HG03025 (cell line): Measurements from ENCODE around the gene DYTN.
"Not testable (repeated sequence)": the region's sequence is repeated elsewhere in the genome, so short reads cannot be mapped to it uniquely, and the experiment has no call there.

Source experiments
- ATAC-seq: cut with Tn5 transposase; IDR thresholded peaks from one replicate; pipeline ENCODE4 v1.9.1; 2021; ENCODE audit warnings: mild to moderate bottlenecking, moderate library complexity; ENCODE audit not compliant: unreplicated experiment, low FRiP score

The DYTN gene

DNA sequence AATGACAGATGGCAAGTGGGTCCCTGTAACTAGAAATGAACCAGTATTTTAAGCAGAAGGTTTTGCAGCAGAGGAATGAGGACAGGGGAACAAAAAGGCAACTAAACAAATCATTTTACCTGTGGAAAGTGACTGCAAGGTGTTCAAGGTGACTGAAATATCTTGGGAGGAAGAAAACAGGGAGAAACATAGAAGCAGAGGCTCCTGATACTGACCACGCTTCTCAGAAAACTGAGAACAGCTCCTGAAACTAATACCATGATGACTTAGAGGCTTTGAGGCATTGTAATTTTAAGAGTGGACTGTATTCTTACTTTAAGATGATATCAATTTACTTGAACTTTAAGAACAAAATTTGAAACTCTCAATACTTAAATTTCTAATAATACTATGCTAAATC lies at the start of gene DYTN:
Gene DYTN, minus strand, starts transcription at position 101 of the 400 bp plus-strand sequence. CDS start 117 bp downstream, outside the sequence.
- no peak for ATAC-seq

DNA sequence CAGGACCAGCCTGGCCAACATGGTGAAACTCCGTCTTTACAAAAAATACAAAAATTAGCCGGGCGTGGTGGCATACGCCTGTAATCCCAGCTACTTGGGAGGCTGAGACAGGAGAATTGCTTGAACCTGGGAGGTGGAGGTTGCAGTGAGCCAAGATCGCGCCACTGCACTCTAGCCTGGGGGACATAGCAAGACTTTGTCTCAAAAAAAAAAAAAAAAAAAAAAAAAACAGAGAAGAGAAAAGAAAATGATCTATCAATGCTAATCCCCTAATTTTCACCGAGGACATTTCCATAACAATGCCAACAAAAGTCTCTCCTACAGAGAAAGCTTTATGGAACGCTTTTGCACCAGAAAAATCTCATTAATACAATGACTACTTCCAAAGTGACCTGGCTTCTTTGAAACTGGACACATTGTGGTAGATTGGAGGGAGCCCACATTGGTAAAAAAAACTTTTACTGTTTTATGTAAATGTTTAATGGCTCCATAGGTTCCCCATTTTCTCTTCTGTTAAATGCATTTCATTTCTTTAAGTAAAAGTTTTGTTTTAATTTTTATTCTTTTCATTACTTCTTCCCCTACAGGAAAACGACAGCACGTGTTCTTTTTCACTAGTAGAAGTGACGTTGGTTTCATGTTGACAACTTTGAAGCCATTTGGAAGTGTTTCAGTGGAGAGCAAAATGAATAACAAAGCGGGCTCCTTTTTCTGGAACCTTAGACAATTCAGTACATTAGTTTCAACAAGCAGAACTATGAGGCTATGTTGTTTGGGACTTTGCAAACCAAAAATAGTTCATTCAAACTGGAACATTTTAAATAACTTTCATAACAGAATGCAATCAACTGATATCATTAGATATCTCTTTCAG lies 48.1 kb upstream of the DYTN start:
- no peak for ATAC-seq

DNA sequence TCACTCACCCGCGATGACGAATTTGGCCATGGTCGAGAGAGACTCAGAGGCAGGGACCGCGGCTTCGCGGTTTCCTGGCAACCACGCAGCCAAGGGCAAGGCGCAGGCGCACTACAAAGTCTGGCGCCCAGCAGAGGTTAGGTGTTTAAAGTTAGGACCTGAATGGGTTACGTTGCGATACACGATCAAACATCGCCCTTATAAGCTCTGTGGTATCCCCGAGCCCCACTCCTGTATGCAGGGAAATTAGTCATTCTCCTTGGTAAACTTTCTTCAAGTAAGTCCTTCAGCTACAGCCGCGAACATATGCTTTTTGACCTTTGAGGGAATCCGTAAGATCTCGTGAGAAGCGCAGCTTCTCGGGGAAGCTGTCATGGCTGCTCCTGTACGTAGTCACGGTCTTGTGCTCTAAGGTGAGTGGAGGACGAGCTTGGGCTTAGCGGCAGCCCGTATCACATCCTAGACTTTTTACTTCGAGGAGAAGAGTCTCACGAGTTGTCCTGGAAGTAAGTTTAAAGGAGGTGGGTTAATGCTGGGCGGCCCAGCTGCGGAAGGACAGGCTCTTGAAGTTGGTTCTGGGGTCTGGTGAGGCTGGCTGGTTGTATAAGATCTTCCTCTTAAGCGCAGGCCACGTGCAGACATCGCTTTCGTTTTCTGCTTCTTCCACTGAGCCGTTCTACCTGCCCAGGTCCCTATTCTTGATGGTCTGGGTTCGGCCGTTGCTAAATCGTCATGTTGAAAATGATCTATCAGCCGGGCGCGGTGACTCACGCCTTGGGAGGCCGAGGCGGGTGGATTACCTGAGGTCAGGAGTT lies 47.3 kb upstream of the DYTN start, which contains the start of the genes FASTKD2 and MDH1B:
Gene FASTKD2, plus strand, starts transcription at position 365 of the 815 bp plus-strand sequence. CDS start 1,088 bp downstream, outside the sequence.
Gene MDH1B, minus strand, starts transcription at position 87 of the 815 bp plus-strand sequence. Its CDS starts 57 bp downstream, at position 30.
- ATAC-seq, result peak; percentile 94

GRCh38 chr2:206764673-206765241 lies 46.6 kb upstream of the DYTN start:
- peak; percentile 21 for ATAC-seq

- ATAC-seq, result no peak
Observed at GRCh38 chr2:206756816-206757215, 38.6 kb upstream of the DYTN start.

DNA sequence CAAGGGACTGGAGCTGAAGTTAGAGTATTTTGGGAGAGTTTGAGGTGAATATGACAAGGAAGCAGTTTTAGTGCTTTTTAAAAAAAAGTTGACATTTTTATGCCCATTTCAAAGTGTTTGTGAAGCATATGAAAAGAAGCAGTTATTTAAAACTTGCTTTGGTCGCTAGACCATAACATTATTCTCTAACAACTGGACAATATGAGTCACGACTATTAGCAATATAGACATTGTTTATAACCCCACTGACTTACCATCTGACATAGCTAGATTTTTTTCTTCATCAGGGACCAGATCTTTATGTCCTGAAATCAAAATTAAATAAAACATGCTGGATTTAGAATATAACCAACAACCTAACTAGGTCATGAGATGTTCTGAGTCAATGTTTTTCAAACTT lies 22.6 kb upstream of the DYTN start:
- ATAC-seq, result no peak

DNA sequence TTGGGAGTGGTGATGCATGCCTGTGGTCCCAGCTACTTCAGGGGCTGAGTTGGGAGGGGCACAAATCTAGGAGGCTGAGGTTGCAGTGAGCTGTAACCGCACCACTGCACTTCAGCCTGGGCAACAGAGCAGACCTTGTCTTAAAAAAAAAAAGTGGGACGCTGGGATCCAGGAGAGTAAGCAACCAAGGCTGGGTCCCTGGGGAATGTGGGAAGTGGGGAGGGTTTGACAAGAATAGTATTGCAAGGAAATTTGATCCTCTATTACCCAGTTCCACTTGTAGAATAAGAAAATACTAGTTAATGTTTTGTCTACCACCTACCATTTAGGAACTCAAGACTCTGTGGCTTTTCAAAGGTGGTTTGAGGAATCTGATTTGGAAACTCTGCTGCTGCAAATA lies 21.1 kb upstream of the DYTN start:
- ATAC-seq, result no peak

- no peak for ATAC-seq
Observed at GRCh38 chr2:206736935-206737334, 18.7 kb upstream of the DYTN start.

GRCh38 chr2:206733341-206733740 lies 15.1 kb upstream of the DYTN start:
- no peak for ATAC-seq

- no peak for ATAC-seq
Observed at GRCh38 chr2:206728277-206729199, 10.3 kb upstream of the DYTN start.

GRCh38 chr2:206727287-206727686 lies 9.1 kb upstream of the DYTN start:
- no peak for ATAC-seq

DNA sequence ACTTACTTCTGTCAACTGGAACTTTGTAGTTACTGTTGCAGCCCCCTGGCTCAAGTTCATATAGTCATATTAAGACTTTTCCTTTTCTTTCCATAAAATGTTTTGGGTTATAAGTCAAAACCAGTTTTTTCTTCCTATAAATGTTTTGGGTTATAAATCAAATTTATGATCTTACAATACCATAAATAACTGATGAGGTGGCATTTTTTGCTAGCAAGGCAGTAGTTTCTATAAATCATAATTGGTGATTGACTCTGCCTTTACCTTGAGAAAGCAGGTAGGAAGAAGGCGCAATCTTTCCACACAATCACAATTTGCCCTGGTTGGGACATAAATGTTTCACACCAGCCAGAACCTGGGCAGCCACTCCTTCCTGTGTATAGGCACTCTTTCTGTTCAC lies 5.1 kb upstream of the DYTN start:
- no peak for ATAC-seq

GRCh38 chr2:206721256-206721920 lies 3.2 kb upstream of the DYTN start:
- ATAC-seq, result peak; percentile 72

- ATAC-seq, result no peak
Observed at GRCh38 chr2:206716623-206717022, 1.6 kb downstream of the DYTN start.

DNA sequence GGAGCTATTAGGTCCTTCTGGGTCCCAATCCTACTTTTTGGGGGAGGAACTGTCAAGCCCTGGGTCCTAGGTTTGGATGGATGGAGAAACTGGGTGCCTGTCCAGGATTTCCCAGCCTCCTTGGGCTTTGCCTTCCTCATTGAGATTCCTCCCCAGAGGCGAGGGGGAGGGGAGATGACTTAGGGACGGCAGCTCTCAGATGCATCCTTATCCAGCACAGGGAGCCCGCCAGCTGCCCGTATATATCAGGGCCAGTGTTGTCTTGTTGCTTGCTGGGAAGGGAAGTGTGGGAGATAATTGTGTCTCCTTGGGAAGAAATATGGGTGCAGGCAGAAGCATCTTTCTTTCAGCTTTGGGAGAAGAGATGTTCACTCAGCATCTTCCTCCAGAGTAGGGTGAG lies 3.0 kb downstream of the DYTN start:
- not testable (repeated sequence) for ATAC-seq

DNA sequence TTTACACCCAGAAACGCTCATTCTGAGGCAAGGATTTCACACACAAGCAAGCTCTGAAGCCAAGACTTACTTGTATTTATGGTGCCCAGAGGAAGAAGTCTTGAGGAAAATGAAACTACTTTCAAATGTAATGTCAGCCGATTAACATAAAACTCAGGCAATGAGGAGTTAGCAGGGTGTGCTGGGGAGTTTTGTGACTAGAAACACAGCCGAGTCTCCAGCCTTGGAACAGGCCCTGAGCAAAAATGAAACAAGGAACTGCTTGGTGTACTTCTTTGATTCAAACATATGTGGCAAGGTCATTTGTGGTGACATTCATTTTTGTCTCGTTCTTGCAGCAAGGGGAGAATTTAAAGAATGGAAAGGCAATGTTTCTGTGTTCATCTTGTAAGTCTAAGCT lies 4.5 kb downstream of the DYTN start:
- peak; percentile 63 for ATAC-seq

- ATAC-seq, result no peak
Observed at GRCh38 chr2:206708286-206708685, 9.9 kb downstream of the DYTN start.

GRCh38 chr2:206707164-206707701 lies 11.0 kb downstream of the DYTN start:
- ATAC-seq, result no peak
